SK-N-SH (cell line): ENCODE measurements around the gene SMIM30.

Source experiments
- ELF1 ChIP-seq: IDR thresholded peaks from 2 replicates; pipeline ENCODE4 v1.4.0; 2012
- EP300 ChIP-seq, 2 experiments: IDR thresholded peaks; 2 replicates each; pipeline versions ENCODE4 v1.4.0 to v1.6.1; 2012; ENCODE audit warnings: borderline replicate concordance in 1 of 2, low read depth in 1 of 2, low read length in 1 of 2
- EZH2phosphoT487 ChIP-seq: fragments of 200-600 bp; sonication (generic); IDR thresholded peaks from 2 replicates; pipeline ENCODE4 v1.6.1; 2017; ENCODE audit warnings: low read depth, mixed run types, mild to moderate bottlenecking, antibody characterized with exemption, moderate library complexity, borderline replicate concordance
- FOXJ3 ChIP-seq: sonication (generic); formaldehyde crosslinking; IDR thresholded peaks from 2 replicates; pipeline ENCODE4 v1.5.1; 2020; ENCODE audit warnings: mild to moderate bottlenecking, missing genetic modification reagents
- GATA2 ChIP-seq: sonication (generic); formaldehyde crosslinking; IDR thresholded peaks from 2 replicates; pipeline ENCODE4 v1.5.0; 2020; ENCODE audit warnings: mild to moderate bottlenecking, missing genetic modification reagents
- POLR2AphosphoS5 ChIP-seq: IDR thresholded peaks from 2 replicates; pipeline ENCODE4 v1.6.1; 2012; ENCODE audit warnings: low read depth, low read length
- RAD21 ChIP-seq: IDR thresholded peaks from 2 replicates; pipeline ENCODE4 v1.6.1; 2012; ENCODE audit warnings: mild to moderate bottlenecking, low read length
- SIN3A ChIP-seq: IDR thresholded peaks from 2 replicates; pipeline ENCODE4 v1.6.1; 2012; ENCODE audit warnings: low read depth, mild to moderate bottlenecking, low read length, moderate library complexity, borderline replicate concordance
- TAF1 ChIP-seq: IDR thresholded peaks from 2 replicates; pipeline ENCODE4 v1.6.1; 2012; ENCODE audit warnings: low read depth, mild to moderate bottlenecking, low read length, moderate library complexity, borderline replicate concordance
- TEAD4 ChIP-seq: IDR thresholded peaks from 2 replicates; pipeline ENCODE4 v1.4.0; 2012; ENCODE audit warnings: mild to moderate bottlenecking, borderline replicate concordance; ENCODE audit not compliant: insufficient read depth
- TF ChIP-seq, protein P1 (sequence below): fragments of 200-600 bp; sonication (generic); IDR thresholded peaks from 2 replicates; pipeline ENCODE4 v1.6.1; 2017; ENCODE audit warnings: antibody characterized with exemption, mild to moderate bottlenecking, moderate library complexity
- TF ChIP-seq, protein P2 (sequence below): IDR thresholded peaks from 2 replicates; pipeline ENCODE4 v1.4.0; 2012; ENCODE audit warnings: low read depth
- TF ChIP-seq, protein P3 (sequence below): IDR thresholded peaks from 2 replicates; pipeline ENCODE4 v1.6.1; 2012; ENCODE audit warnings: mild to moderate bottlenecking, low read depth, low read length, moderate library complexity

DNA sequence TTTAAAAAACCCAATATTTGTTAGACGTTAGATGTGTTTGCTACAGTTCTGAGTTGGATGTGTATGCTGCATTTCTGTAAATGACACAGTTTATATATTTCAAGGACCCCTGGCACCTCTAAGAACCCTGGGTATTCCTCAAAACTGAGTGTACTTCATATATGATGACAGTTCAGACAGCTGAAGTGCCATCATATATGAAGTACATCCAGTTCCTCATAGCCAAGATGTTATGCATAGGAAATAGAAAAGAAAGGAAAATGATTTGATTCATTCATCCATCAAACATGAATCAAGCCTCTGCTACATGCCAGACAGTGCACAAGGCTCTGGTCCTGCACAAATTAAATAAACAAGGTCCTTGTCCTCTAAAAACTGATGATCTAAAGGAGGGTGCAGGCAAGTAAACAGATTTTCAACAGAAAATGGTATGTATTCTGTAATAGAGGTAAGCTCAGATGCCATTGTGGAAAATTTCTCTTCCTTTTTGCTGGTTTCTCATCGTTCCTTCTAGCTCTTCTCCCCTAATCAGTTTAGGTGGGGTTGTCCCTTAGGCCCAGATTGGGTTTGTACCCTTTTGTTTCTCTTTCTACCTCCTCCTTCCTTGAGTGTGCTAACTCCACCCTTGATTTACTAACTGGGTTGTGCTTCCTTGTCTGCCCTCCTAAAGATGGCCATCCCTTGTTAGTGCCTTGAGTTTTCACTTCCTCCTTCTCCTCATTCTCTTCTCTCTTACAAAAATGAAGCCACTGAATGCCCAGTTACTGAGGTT is 25.3 kb upstream of the SMIM30 start:
- TF ChIP-seq POLR2AphosphoS5 (no peak), EP300 (IDR thresholded peaks at IDR 0.05; ENCODE audit: borderline replicate concordance in 1 of 2, low read depth in 1 of 2, low read length in 1 of 2) (no peak), EZH2phosphoT487 (no peak), RAD21 (no peak), TAF1 (no peak), SIN3A (no peak), TEAD4 (no peak), GATA2 (CRISPR knock-in tag) (no peak), ELF1 (no peak), FOXJ3 (CRISPR knock-in tag) (no peak)
- TF ChIP-seq, protein P1, sequence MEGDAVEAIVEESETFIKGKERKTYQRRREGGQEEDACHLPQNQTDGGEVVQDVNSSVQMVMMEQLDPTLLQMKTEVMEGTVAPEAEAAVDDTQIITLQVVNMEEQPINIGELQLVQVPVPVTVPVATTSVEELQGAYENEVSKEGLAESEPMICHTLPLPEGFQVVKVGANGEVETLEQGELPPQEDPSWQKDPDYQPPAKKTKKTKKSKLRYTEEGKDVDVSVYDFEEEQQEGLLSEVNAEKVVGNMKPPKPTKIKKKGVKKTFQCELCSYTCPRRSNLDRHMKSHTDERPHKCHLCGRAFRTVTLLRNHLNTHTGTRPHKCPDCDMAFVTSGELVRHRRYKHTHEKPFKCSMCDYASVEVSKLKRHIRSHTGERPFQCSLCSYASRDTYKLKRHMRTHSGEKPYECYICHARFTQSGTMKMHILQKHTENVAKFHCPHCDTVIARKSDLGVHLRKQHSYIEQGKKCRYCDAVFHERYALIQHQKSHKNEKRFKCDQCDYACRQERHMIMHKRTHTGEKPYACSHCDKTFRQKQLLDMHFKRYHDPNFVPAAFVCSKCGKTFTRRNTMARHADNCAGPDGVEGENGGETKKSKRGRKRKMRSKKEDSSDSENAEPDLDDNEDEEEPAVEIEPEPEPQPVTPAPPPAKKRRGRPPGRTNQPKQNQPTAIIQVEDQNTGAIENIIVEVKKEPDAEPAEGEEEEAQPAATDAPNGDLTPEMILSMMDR: no peak
- TF ChIP-seq, protein P2, sequence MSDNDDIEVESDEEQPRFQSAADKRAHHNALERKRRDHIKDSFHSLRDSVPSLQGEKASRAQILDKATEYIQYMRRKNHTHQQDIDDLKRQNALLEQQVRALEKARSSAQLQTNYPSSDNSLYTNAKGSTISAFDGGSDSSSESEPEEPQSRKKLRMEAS: no peak
- TF ChIP-seq, protein P3, sequence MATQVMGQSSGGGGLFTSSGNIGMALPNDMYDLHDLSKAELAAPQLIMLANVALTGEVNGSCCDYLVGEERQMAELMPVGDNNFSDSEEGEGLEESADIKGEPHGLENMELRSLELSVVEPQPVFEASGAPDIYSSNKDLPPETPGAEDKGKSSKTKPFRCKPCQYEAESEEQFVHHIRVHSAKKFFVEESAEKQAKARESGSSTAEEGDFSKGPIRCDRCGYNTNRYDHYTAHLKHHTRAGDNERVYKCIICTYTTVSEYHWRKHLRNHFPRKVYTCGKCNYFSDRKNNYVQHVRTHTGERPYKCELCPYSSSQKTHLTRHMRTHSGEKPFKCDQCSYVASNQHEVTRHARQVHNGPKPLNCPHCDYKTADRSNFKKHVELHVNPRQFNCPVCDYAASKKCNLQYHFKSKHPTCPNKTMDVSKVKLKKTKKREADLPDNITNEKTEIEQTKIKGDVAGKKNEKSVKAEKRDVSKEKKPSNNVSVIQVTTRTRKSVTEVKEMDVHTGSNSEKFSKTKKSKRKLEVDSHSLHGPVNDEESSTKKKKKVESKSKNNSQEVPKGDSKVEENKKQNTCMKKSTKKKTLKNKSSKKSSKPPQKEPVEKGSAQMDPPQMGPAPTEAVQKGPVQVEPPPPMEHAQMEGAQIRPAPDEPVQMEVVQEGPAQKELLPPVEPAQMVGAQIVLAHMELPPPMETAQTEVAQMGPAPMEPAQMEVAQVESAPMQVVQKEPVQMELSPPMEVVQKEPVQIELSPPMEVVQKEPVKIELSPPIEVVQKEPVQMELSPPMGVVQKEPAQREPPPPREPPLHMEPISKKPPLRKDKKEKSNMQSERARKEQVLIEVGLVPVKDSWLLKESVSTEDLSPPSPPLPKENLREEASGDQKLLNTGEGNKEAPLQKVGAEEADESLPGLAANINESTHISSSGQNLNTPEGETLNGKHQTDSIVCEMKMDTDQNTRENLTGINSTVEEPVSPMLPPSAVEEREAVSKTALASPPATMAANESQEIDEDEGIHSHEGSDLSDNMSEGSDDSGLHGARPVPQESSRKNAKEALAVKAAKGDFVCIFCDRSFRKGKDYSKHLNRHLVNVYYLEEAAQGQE: no peak
